Esophagus muscularis mucosa (tissue), 4 donors: Measurements from ENCODE around the gene PARN. TPM values are rescaled to one million over a fixed set of nuclear protein-coding genes. Genes with fewer than 3 reads are reported as not detected.
A peak's percentile ranks its signal among the peaks of the same experiment; 100 is the strongest.
"Not testable (repeated sequence)": the region's sequence is repeated elsewhere in the genome, so short reads cannot be mapped to it uniquely, and the experiment has no call there.

Experiments used
- DNase-seq: peaks from one replicate; pipeline ENCODE4 v3.0.0-alpha.2; 2017; ENCODE audit errors: extremely low spot score
- H3K27ac ChIP-seq, 4 donors: fragments of 200-600 bp; sonication (generic); replicated peaks in 1 of 4; 1 replicate in 3 of 4; 2 replicates in 1 of 4; pipeline ENCODE4 v1.5.1; 2016 to 2019; ENCODE audit warnings: mild to moderate bottlenecking in 1 of 4
- H3K27me3 ChIP-seq, 4 donors: fragments of 200-600 bp; sonication (generic); one replicate each; pipeline versions ENCODE4 v1.5.1 to v1.6.0; 2016 to 2019
- H3K36me3 ChIP-seq, 4 donors: fragments of 200-600 bp; sonication (generic); one replicate each; pipeline ENCODE4 v1.5.1; 2016 to 2019
- H3K4me1 ChIP-seq, 4 donors: fragments of 200-600 bp; sonication (generic); one replicate each; pipeline ENCODE4 v1.5.1; 2016 to 2019
- H3K4me3 ChIP-seq, 4 donors: fragments of 200-600 bp; sonication (generic); 1 replicate in 2 of 4; 2 replicates in 2 of 4; pipeline ENCODE4 v1.5.1; 2016 to 2019; ENCODE audit warnings: mild to moderate bottlenecking in 4 of 4, moderate library complexity in 1 of 4
- H3K9me3 ChIP-seq, 4 donors: fragments of 200-600 bp; sonication (generic); 1 replicate in 3 of 4; 2 replicates in 1 of 4; pipeline ENCODE4 v1.5.1; 2016 to 2019
- EP300 ChIP-seq: sonication (generic); formaldehyde crosslinking; IDR thresholded peaks from one replicate; pipeline ENCODE4 v1.6.1; 2017; ENCODE audit warnings: antibody characterized with exemption
- POLR2A ChIP-seq: fragments of 450-650 bp; IDR thresholded peaks from one replicate; pipeline ENCODE4 v1.6.1; 2017; ENCODE audit warnings: antibody characterized with exemption, moderate library complexity, mild to moderate bottlenecking, low read depth
- POLR2AphosphoS5 ChIP-seq, 2 donors: sonication (generic); formaldehyde crosslinking; IDR thresholded peaks; one replicate each; pipeline ENCODE4 v1.6.1; 2017; ENCODE audit warnings: antibody characterized with exemption in 2 of 2
- whole genome bisulfite sequencing: methylation state at CpG from one replicate; pipeline ENCODE4 v1.1.5; 2018; 5-methylcytosine and 5-hydroxymethylcytosine counted together
- intact Hi-C: fragments of 100-400 bp; cut with DNase I; formaldehyde crosslinking; loops from one replicate; pipeline ENCODE4 v1.15.1; 2023
- total RNA-seq, 4 donors: library from RNA; depleted of rRNA; stranded (reverse); fragments of >200 nt; gene quantifications; one replicate each; pipeline versions ENCODE4 v1.1.0 to v1.2.1, GENCODE V29; 2016
- TF ChIP-seq, protein P1 (sequence below), 3 experiments: fragments of 200-600 bp in 2 of 3; fragments of 450-650 bp in 1 of 3; sonication (generic) in 2 of 3; IDR thresholded peaks; one replicate each; pipeline ENCODE4 v1.5.1; 2017 to 2019; ENCODE audit warnings: antibody characterized with exemption in 3 of 3, mild to moderate bottlenecking in 2 of 3, moderate library complexity in 1 of 3

The PARN gene
- total RNA-seq, 4 donors from 2014 or later: 32.6 to 43.5 (median 36.1) TPM

DNA sequence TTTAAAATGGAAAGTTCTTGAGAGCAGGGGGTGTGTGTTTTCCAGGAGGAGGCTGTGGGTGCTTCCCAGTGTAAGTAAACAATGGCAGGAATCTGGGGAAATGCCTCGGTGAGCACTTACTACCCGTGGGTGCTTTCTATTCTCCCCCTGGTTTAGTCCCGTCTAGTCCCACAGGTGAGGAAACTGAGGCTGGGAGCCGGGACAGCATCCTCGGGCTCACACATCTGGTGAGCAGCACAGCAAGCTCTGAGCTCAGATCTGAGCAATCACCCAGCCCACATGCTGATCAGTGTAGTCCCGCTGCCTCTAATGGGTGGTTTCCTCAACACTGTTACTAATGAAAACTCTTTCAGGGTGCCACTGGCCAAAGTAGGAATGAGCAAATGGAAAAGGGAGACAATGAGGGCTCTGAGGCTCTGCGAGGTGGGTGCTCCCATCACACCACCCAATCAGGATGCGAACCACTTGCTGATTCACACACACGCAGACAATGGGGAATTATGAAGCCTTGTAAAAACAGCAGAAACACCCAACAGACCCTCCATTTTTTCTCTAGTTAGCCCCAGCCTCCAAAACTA, 202.6 kb downstream of the PARN start:
- Histone ChIP-seq H3K36me3 (peaks cover 0 to 8% (median 5%) of the 10 kb centered on the region in 4 donors), H3K4me1 (peaks cover 0 to 16% (median 14%) of the 10 kb centered on the region in 4 donors), H3K4me3 (no peak overlapping the region), H3K9me3 (no peaks in the 10 kb centered on the region), H3K27me3 (no peaks in the 10 kb centered on the region), H3K27ac (peak overlapping the region in 2 of 4 donors; percentile 37 to 49)
- no peak for DNase-seq
- TF ChIP-seq POLR2A (no peak), POLR2AphosphoS5 (IDR thresholded peaks at IDR 0.05) (peak in 1 of 2 donors; percentile 37), EP300 (no peak)
- TF ChIP-seq, protein P1, sequence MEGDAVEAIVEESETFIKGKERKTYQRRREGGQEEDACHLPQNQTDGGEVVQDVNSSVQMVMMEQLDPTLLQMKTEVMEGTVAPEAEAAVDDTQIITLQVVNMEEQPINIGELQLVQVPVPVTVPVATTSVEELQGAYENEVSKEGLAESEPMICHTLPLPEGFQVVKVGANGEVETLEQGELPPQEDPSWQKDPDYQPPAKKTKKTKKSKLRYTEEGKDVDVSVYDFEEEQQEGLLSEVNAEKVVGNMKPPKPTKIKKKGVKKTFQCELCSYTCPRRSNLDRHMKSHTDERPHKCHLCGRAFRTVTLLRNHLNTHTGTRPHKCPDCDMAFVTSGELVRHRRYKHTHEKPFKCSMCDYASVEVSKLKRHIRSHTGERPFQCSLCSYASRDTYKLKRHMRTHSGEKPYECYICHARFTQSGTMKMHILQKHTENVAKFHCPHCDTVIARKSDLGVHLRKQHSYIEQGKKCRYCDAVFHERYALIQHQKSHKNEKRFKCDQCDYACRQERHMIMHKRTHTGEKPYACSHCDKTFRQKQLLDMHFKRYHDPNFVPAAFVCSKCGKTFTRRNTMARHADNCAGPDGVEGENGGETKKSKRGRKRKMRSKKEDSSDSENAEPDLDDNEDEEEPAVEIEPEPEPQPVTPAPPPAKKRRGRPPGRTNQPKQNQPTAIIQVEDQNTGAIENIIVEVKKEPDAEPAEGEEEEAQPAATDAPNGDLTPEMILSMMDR (IDR thresholded peaks at IDR 0.05): no peak
- intact Hi-C loops: no loop called here
- WGBS: 66% methylated on average over 6 of the region's 9 CpGs

DNA sequence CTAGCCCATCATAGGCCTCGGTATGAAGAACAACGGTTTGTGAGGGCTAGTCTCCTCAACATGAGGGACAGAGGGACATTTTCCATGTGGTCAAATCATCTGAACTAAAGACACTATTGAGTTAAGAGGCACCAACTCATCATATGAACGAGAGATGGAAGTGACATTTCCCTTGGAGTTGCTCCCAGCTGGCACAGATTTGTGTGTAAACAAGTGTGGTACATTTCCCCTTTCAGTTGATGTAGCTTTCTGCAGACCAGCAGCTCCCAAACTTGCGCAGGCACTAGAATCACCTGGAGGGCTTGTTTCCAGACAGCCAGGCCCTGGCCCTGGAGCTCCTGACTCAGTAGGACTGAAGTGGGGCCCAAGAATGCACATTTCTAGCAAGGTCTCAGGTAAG, 205.5 kb downstream of the PARN start:
- no peak overlapping the region for H3K4me3 ChIP-seq
- 77% methylated on average over 4 of the region's 4 CpGs for WGBS
- no peaks in the 10 kb centered on the region for H3K27me3 ChIP-seq
- no peak for DNase-seq
- H3K4me1 ChIP-seq: peaks cover 0 to 23% (median 18%) of the 10 kb centered on the region in 4 donors
- no peaks in the 10 kb centered on the region for H3K9me3 ChIP-seq
- no peaks in the 10 kb centered on the region for H3K36me3 ChIP-seq
- H3K27ac ChIP-seq: no peak overlapping the region
- TF ChIP-seq, protein P1 (IDR thresholded peaks at IDR 0.05): no peak
- no peak for TF ChIP-seq POLR2AphosphoS5 (IDR thresholded peaks at IDR 0.05)
- no peak for TF ChIP-seq EP300
- no peak for TF ChIP-seq POLR2A
- intact Hi-C loops: no loop called here

DNA sequence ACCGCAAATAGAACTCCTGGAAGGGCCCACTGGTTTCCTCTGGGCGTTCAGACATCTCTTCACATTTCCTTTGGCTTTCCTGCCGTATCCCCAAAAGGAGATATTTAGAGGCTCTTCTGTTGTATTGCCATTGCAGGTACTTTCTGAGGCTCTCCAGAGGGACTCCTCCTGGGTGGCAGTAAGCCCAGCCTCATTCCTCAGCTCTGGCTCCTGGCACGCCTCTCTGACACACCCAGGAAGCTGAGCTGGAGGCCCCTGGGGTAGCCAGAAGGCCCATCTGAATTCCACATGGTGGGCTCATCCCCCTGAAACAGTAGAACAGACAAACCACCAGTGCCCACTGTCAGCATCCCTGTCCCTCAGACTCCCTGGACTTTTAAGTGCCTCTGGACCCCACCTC, 206.7 kb downstream of the PARN start:
- H3K9me3 ChIP-seq: no peaks in the 10 kb centered on the region
- peaks cover 5 to 32% (median 20%) of the 10 kb centered on the region in 4 donors for H3K4me1 ChIP-seq
- intact Hi-C loops: no loop called here
- no peaks in the 10 kb centered on the region for H3K36me3 ChIP-seq
- TF ChIP-seq POLR2A: no peak
- TF ChIP-seq, protein P1 (IDR thresholded peaks at IDR 0.05): no peak
- TF ChIP-seq POLR2AphosphoS5 (IDR thresholded peaks at IDR 0.05): no peak
- no peak for TF ChIP-seq EP300
- no peaks in the 10 kb centered on the region for H3K27me3 ChIP-seq
- WGBS: 85% methylated on average over 4 of the region's 4 CpGs
- no peak overlapping the region for H3K27ac ChIP-seq
- no peak overlapping the region for H3K4me3 ChIP-seq
- DNase-seq: no peak

DNA sequence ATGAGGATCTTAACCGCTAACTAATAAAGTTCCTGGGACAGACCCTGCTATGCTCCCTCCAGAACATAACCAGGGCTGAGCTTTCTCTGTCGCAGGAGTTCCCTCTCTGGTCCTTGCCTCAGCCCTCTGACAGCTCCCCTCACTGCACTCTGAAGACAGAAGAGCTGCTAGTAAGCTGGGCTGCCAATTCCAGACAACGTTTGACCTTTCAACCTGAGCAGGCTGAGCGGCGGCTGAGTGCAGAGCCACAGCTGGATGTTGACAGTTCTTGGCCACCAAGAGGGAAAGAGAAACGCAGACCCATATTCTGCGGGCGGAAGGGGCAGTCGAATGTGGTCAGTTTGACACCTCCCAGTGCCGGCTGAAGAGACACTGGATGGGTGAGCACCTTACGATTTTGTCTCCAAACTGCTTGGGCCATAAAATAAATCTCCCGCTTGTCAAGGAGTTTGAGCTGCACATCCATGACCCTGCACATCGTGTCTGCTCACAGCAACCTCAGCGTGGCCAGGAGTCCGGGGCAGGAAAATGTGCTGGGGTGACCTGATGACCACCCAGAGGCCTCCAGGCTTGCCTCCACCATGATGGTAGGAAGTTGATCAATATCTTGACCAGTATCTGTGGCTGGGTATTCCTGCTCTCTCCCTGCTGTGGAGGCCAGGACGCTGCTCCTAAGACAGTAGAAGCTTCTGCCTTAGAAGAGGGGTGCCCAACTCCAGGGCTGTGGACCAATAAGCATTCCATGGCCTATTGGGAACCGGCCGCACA, 209.2 kb downstream of the PARN start:
- 71% methylated on average over 15 of the region's 18 CpGs for WGBS
- TF ChIP-seq EP300: no peak
- no peak for TF ChIP-seq POLR2AphosphoS5 (IDR thresholded peaks at IDR 0.05)
- no peak for TF ChIP-seq POLR2A
- TF ChIP-seq, protein P1 (IDR thresholded peaks at IDR 0.05): no peak
- Histone ChIP-seq H3K27me3 (no peaks in the 10 kb centered on the region), H3K4me3 (no peak overlapping the region), H3K27ac (no peak overlapping the region), H3K4me1 (peaks cover 0 to 18% (median 8%) of the 10 kb centered on the region in 4 donors), H3K36me3 (no peaks in the 10 kb centered on the region), H3K9me3 (no peaks in the 10 kb centered on the region)
- intact Hi-C loops: no loop called here
- no peak for DNase-seq

DNA sequence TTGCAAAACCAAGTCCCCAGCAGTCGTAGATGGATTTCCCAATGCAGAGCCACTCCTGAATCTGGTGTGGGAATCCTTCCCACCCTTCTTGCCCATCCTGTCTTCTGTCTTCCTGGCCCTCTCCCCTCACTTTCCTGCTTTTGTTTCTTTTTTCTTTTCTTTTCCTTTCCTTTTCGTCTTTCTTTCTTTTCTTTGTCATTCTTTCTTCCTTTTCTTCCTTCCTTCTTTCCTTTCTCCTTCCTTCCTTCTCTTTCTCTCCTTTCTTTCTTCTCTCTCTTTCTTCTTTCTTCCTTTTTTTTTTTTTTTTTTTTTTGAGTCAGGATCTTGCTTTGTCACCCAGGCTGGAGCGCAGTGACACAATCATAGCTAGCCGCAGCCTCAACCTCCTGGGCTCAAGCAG, 209.8 kb downstream of the PARN start:
- peaks cover 0 to 18% (median 8%) of the 10 kb centered on the region in 4 donors for H3K4me1 ChIP-seq
- intact Hi-C loops, H3K27ac ChIP-seq, H3K9me3 ChIP-seq, H3K27me3 ChIP-seq, H3K36me3 ChIP-seq, DNase-seq, H3K4me3 ChIP-seq: not testable (repeated sequence)
- 90% methylated on average over 4 of the region's 4 CpGs for WGBS
